Chondrocyte (in vitro differentiated cells): Measurements from ENCODE around the gene ABCG5. TPM values are rescaled to one million over a fixed set of nuclear protein-coding genes. Genes with fewer than 3 reads are reported as not detected.

Source experiments
- DNase-seq: peaks from one replicate; pipeline ENCODE4 v3.0.0; 2021; ENCODE audit warnings: mixed read lengths, low spot score
- H3K27ac Mint-ChIP-seq: one replicate; pipeline ENCODE4 v1.8.0; 2021; ENCODE audit warnings: mild to moderate bottlenecking, moderate library complexity, mixed read lengths; ENCODE audit not compliant: unreplicated experiment
- H3K27me3 Mint-ChIP-seq: 2 replicates; pipeline ENCODE4 v1.8.0; 2021; ENCODE audit warnings: low read depth, mixed read lengths
- H3K36me3 Mint-ChIP-seq: 2 replicates; pipeline ENCODE4 v1.8.0; 2021; ENCODE audit warnings: low read depth, mixed read lengths
- H3K4me1 Mint-ChIP-seq: 2 replicates; pipeline ENCODE4 v1.8.0; 2021; ENCODE audit warnings: low read depth, mild to moderate bottlenecking, mixed read lengths
- H3K4me3 Mint-ChIP-seq: one replicate; pipeline ENCODE4 v1.8.0; 2021; ENCODE audit warnings: mild to moderate bottlenecking, moderate library complexity, mixed read lengths; ENCODE audit not compliant: unreplicated experiment
- H3K9me3 Mint-ChIP-seq: 2 replicates; pipeline ENCODE4 v1.8.0; 2021; ENCODE audit warnings: low read depth, mixed read lengths
- total RNA-seq: library from RNA; stranded (reverse); gene quantifications from 3 replicates; pipeline ENCODE4 v1.2.1, GENCODE V29; 2021
- TF ChIP-seq, protein P1 (sequence below): fragments of 200-600 bp; sonication (generic); IDR thresholded peaks from 2 replicates; pipeline ENCODE4 v1.5.0; 2021; ENCODE audit warnings: antibody characterized with exemption, mild to moderate bottlenecking, moderate library complexity

Gene ABCG5
- total RNA-seq, 1 donor from 2014 or later: not detected

DNA sequence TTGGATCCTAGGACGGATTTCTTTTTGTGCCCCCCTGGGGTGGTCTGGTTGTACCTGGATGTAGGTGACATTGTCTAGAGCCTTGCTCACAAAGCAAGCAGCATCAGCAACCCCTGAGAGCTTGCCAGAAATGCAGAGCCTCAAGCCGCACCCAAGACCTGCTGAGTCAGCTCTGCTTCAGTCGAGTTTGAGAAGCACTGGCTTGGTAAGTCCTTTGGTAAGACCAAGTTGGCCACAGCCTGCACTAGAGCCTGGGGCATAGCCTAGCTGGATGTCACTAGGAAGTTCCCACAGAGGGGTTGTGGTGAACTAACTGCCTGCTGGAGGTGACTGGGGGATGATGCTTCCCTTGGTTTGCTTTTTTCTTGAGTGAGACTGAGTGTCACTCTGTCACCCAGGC is 6.2 kb downstream of the ABCG5 start:
- no peak overlapping the region for H3K27ac Mint-ChIP-seq
- no peak overlapping the region for H3K4me3 Mint-ChIP-seq

DNA sequence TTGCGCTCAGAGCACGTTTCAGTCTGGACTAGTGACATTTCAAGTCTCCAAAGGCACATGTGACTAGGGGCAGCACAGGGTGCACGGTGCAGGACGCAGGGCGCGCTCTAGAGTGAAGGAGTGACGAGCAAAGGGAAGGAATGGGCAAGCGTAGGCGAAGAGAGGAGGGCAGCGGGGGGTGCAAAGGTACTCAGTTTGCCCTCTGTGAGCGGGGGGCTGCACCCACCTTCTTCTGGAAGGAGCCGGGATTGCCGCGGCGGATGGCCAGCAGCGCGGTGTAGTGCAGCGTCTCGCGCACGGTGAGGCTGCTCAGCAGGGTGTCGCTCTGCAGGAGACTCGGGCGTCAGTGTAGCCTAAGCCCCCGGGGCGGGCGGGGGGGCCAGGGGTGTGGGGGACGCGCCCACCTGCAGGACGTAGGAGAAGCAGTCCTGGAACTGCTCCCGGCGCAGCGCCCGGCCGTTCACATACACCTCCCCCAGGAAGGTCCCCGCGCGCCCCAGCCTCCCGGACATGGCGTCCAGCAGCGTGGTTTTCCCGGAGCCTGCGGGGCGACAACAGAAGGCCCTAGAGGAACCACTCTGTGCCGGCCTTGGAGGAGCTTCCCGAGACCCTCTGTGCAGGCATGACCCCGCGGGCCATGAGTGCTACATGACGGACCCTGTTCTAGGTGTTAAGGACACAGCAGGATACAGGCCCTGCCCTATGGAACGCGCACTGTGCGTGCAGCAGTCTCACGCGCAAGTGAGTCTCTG is 6.9 kb downstream of the ABCG5 start:
- Mint-ChIP-seq H3K4me3 (no peak overlapping the region), H3K27ac (no peak overlapping the region), H3K36me3 (no peaks in the 10 kb centered on the region), H3K9me3 (no peaks in the 10 kb centered on the region), H3K4me1 (no peaks in the 10 kb centered on the region), H3K27me3 (peaks cover 8% of the 10 kb centered on the region)
- TF ChIP-seq, protein P1, sequence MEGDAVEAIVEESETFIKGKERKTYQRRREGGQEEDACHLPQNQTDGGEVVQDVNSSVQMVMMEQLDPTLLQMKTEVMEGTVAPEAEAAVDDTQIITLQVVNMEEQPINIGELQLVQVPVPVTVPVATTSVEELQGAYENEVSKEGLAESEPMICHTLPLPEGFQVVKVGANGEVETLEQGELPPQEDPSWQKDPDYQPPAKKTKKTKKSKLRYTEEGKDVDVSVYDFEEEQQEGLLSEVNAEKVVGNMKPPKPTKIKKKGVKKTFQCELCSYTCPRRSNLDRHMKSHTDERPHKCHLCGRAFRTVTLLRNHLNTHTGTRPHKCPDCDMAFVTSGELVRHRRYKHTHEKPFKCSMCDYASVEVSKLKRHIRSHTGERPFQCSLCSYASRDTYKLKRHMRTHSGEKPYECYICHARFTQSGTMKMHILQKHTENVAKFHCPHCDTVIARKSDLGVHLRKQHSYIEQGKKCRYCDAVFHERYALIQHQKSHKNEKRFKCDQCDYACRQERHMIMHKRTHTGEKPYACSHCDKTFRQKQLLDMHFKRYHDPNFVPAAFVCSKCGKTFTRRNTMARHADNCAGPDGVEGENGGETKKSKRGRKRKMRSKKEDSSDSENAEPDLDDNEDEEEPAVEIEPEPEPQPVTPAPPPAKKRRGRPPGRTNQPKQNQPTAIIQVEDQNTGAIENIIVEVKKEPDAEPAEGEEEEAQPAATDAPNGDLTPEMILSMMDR: no peak
- no peak for DNase-seq

More for the DNA sequence above, 6.2 kb downstream of the ABCG5 start:
- peaks cover 8% of the 10 kb centered on the region for H3K27me3 Mint-ChIP-seq
- TF ChIP-seq, protein P1: no peak
- DNase-seq: no peak
- no peaks in the 10 kb centered on the region for H3K9me3 Mint-ChIP-seq
- H3K36me3 Mint-ChIP-seq: no peaks in the 10 kb centered on the region
- H3K4me1 Mint-ChIP-seq: no peaks in the 10 kb centered on the region

DNA sequence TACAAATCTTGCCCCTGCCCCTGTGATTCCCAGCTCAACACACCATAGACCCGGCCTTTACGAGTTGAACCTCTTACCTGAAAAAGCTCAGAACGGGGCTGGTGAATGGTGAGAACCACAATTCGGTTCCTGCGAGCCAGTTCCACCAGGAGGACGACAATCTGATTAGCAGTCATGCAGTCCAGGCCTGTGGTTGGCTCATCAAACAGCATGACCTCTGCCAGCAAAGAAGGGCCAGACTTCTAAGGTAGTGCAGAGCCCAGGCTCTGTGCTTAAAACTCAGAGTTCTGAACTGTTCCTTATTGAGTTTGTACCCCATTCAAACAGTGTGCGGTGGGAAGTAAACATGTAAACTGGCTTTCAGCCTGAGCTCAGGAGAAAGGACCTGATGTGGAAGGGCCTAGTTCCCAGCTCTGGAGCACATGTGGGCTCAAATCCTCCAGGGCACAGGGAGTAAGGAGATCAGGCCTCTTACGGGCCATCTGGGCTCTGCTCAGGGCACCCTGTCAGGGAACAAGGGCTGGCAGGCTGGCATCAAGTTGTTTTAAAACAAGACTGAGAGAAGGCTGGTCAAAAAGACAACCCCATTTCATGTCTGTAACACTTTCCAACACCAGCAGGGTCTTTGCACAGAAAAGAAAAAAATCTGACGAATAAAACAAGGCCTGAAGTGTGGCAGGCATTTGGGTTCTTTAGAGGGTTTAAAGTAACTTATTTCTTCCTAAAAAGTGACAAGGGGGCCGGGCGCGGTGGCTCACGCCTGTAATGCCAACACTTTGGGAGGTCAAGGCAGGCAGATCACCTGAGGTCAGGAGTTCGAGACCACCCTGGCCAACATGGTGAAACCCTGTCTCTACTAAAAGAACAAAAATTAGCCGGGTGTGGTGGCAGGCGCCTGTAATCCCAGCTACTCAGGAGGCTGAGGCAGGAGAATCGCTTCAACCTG is 12.1 kb downstream of the ABCG5 start:
- DNase-seq: no peak
- no peaks in the 10 kb centered on the region for H3K36me3 Mint-ChIP-seq
- no peak overlapping the region for H3K27ac Mint-ChIP-seq
- no peak overlapping the region for H3K4me3 Mint-ChIP-seq
- no peaks in the 10 kb centered on the region for H3K9me3 Mint-ChIP-seq
- TF ChIP-seq, protein P1: no peak
- H3K4me1 Mint-ChIP-seq: no peaks in the 10 kb centered on the region
- peaks cover 25% of the 10 kb centered on the region for H3K27me3 Mint-ChIP-seq

DNA sequence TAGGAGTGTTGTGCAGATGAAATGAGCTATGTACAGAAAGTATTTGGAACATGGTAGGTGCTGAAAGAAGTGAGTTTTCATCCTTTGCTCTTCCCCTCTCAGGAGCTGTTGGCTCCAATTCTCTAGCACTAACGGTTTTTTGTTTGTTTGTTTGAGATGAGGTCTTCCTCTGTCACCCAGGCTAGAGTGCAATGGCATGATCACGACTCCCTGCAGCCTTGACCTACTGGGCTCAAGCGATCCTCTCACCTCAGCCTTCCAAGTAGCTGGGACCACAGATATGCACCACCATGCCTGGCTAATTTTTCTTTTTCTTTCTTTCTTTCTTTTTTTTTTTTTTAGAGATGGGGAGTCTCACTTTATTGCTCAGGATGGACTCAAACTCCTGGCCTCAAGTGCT is 12.8 kb downstream of the ABCG5 start:
- H3K4me1 Mint-ChIP-seq: no peaks in the 10 kb centered on the region
- H3K27me3 Mint-ChIP-seq: peaks cover 29% of the 10 kb centered on the region

More for the DNA sequence above, 12.8 kb downstream of the ABCG5 start:
- H3K27ac Mint-ChIP-seq: no peak overlapping the region
- peaks cover 4% of the 10 kb centered on the region for H3K36me3 Mint-ChIP-seq
- no peak for DNase-seq
- H3K4me3 Mint-ChIP-seq: no peak overlapping the region
- TF ChIP-seq, protein P1: no peak
- H3K9me3 Mint-ChIP-seq: no peaks in the 10 kb centered on the region
